Activated CD4-positive, alpha-beta T cell treated with anti-CD3 and anti-CD28 coated beads, Interleukin-2, Interleukin-4, amounts not matched to agents 100 ng/mL and 50 ng/mL, durations not matched to agents 16 hours and 8 hours (primary cell): ENCODE data around the gene TMEM8B.
"Not testable (repeated sequence)": the region's sequence is repeated elsewhere in the genome, so short reads cannot be mapped to it uniquely, and the experiment has no call there.

ENCODE experiments used
- DNase-seq: peaks from one replicate; pipeline ENCODE4 v3.0.0-alpha.2; 2020; ENCODE audit warnings: low spot score

The TMEM8B gene

DNA sequence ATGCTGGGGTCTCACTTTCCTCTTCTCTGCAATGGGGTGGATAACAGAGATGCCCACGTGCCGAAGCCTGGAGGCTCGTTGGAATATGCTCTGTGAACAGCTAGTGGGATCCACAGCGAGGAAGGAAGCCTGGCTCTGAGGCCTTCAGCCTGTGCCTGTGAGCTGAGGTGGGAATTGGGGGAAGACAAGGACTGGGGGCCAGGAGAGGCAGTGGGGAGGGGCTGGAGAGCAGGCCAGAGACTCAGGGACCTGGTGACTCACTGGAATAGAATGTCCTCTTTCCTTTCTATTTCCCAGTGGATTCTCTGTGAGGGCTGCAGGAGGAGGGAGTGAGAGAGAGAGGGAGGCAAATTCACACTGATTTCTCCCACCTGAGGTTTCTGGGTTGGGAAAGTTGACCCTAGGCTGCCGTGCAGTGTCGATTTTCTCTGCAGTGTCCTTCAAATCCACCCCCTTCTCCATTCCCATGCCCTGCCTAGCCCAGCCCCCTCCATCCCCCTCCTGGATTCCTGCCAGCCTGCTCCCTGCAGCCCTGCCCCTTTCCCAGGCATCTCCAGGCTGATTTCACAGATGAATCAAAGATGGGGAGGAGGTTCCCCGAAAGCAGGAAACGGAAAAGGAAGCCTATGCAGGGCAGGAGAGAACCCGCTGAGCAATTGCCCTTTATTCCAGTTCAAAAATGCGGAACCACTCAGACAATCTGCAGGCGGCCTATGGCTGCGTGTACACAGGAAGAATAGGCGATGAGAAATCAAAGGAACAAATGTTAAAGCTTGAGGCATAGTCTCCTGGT, 78.9 kb downstream of the TMEM8B start:
- DNase-seq = no peak

DNA sequence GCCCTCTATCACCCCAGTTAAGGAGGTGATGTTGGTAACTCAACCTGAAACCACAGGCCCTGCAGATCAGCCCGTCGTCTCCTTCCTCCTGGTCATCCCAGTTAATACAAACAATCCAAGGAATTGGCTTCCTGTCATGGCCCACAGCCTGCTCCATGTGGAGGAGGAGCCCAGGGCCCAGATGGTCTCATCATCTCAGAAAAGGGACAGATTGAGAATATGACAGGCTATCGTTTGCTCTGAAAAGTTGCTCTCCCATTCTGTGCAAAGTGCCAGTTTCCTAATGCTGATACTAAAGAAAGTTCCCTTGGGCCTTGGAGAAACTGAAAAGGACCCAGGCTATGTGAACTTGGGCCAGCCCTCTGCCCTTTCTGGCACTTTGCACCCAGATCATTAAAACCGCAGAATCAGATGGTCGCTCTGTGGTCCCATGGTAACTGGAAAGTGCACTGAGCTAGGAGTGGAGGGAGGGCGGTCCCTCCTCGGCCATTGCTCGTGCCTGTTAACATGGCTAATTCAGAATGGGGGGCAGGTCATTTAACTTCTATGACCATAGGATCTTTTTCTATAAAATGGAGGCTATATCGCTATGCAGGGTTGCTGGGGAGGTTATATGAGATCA, 79.6 kb downstream of the TMEM8B start:
- DNase-seq = no peak

DNA sequence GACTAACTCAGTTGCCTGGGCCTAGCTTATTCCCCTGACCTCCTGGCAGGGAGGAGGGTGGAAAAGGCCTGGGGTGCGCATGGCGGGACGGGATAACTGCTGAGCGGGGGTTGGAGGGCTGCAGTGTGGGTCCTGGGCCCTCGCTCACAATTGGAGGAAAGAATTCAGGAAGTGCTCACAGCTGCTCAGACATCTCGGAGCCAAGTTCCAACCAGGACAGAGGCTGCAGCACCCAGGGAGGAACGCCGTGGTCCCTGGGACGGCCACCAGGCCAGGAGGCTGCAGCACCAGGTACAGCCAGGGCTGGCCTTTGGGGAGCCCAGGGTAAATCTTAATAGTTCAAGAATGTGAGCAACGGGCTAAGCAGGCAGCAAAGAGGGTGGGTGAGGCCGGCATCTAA, 80.2 kb downstream of the TMEM8B start, which contains the start of gene SPAAR:
Gene SPAAR, plus strand, starts transcription at position 217 of the 400 bp plus-strand sequence. CDS start 974 bp downstream, outside the sequence.
- DNase-seq = no peak

DNA sequence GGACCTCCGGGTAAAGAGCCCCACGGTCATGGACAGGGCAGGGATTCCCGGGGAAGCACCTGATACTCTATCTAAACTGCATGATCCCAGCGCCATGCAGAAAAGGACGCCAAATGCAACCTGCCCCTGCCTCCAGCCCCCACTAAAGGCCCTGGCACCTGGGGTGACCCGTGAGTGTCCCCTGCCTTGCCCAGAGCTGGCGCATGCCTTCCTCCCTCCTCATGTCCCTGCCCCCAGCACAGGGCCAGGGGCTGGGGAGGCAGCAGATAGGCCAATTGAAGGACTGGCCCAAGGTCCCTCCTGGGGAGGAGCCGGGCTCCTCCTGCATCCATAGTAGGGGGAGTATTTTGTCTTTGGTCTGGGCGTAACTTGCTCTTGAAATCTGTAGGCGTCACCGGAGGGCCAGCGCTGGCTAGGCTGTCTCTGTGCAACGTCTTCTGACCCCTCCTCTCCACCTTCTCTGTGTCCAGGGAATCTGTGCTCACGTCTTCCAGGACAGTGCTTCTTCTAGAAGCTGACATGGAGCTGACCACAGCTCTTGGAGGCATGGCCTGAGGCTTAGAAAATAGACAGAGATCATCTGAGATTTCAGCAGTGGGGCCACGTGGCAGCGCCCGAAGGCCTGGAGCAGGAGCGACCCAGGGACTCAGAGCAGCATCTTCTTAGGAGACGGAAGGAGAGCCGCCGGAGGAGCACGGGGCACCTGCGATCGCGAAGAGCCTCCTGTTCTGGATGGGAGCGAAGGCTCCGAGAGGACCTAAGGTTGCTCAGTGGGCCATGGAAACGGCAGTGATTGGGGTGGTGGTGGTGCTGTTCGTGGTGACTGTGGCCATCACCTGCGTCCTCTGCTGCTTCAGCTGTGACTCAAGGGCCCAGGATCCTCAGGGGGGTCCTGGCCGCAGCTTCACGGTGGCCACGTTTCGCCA, 80.9 kb downstream of the TMEM8B start:
- no peak for DNase-seq

DNA sequence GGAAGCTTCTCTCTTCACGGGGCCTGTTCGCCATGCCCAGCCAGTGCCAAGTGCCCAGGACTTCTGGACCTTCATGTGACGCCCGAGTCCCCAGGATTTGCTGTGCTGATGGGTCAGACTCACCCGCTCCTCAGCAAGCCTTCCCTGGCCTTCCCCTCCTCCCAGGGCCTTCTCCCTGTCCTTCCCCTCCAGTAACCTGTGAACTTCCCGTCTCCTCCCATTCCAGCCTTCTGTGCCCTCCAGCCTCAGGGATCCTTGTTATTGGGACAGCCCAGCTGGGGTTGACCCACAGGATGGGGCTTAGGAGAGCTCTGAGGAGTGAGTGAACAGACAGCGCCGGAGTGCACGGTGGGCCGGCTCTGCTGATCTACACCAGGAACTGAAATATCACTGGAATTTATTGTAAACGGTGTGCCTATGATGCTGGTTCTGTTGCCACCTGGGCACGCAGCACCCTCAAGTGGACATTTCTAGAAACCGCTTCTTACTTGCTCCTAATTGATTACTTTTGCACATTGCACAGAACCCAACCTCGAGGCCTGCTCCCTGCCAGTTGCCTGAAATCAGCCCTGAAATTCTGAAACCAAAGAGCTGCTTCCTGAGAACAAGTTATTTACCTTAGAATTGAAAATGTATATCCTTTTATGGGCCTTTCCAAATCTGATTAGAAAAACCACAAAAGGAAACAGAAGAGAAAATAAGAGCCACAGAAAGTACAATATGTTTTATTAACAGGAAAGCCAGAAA, 81.8 kb downstream of the TMEM8B start:
- DNase-seq = peak; percentile 70

DNA sequence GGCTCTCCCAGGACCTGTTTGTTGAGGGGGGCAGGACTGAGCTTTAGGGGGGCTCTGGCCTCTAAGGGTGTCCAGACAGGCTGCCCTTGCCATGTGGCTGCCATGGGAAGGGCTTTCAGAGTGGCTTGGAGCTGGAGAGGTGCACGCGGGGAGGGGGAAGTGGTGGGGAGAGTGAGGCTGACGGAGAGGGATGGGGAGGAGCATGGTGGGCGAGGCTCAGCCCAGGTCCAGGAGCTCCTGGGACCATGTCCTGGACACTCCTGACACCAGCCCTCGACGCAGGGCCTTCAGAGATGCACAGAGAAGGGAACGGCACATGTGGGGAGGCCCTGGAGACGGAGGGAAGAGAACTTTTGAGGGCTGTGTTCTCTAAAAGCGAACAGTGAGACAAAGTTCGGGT, 82.7 kb downstream of the TMEM8B start:
- no peak for DNase-seq

DNA sequence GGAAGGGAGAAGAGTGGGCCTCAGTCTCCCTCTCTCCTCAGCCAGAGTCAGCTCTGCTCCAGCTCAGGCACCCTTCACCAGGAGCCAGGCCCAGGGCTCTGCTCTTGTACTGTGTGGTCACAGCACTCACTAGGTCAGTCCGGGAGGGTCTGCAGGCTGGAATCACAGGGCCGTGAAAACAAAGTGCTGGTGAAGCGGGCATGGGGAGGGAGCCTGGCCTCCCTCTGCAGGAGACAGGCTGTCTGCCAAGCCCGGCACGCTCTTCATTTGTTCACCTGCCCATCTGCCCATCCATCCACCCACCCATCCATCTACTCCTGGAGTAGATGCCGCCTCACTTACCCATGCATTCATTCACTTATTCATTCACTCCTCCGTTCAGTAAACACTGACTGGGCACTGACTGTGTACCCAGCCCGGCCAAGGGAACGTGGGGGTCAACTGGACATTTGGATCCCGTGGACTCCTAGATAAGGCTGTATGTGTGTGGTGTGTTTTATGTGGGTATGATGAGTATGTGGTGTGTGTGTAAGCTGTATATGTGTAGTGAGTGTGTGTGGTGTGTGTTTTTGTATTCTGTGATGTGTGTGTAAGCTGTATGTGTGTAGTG, 83.9 kb downstream of the TMEM8B start:
- DNase-seq = no peak

DNA sequence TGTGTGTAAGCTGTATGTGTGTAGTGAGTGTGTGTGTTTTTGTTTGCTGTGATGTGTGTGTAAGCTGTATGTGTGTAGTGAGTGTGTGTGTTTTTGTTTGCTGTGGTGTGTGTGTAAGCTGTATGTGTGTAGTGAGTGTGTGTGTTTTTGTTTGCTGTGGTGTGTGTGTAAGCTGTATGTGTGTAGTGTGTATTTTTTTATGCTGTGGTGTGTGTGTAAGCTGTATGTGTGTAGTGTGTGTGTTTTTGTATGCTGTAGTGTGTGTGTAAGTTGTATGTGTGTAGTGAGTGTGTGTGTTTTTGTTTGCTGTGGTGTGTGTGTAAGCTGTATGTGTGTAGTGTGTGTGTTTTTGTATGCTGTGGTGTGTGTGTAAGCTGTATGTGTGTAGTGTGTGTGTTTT, 84.4 kb downstream of the TMEM8B start:
- DNase-seq = not testable (repeated sequence)

DNA sequence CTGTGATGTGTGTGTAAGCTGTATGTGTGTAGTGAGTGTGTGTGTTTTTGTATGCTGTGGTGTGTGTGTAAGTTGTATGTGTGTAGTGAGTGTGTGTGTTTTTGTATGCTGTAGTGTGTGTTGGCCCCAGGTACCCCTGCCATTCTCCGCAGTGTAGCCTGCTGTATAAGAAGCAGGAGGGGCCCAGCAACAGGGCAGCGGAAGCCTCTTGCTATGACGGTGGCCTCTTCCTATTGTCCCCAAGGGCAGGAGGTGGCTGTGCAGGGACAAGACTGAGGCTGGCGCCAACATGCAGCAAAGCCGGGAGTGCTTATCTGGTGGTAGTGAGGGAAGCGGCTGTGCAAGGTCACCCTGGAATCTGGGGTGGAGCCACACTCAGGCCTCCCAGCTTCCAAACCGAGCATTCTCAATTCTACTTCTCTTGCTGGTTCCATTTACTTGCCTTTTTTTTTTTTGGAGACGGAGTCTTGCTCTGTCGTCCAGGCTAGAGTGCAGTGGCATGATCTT, 85.3 kb downstream of the TMEM8B start:
- no peak for DNase-seq
